ENCODE results near the gene TRIML1.
A peak's percentile ranks its signal among the peaks of the same experiment; 100 is the strongest.

The TRIML1 gene

GRCh38 chr4:188130355-188130754 lies 8.9 kb upstream of the TRIML1 start:
- Histone ChIP-seq H3K4ac (ENCODE audit: low read depth, low read length) (no peak overlapping the region), H3K27me3 (ENCODE audit: insufficient read depth, low read length) (no peaks in the 10 kb centered on the region), H3K9me3 (ENCODE audit: insufficient read depth, low read depth, low read length) (no peaks in the 10 kb centered on the region), H3K4me1 (ENCODE audit: control insufficient read depth in 1 of 2, insufficient read depth in 2 of 2, low read length in 2 of 2) (peaks cover 6 to 7% of the 10 kb centered on the region in 2 experiments), H3K18ac (ENCODE audit: low read length) (no peak overlapping the region), H4K8ac (ENCODE audit: low read depth, low read length) (no peak overlapping the region), H4K91ac (ENCODE audit: low read depth, low read length) (no peak overlapping the region), H2BK12ac (ENCODE audit: low read length) (no peak overlapping the region), H2AK5ac (ENCODE audit: low read length) (no peak overlapping the region), H3K23ac (ENCODE audit: low read length) (no peak overlapping the region), H3K79me1 (ENCODE audit: low read length) (peaks cover 5% of the 10 kb centered on the region), H3K36me3 (ENCODE audit: control insufficient read depth in 1 of 2, insufficient read depth in 2 of 2, low read length in 2 of 2) (no peaks in the 10 kb centered on the region), H3K14ac (ENCODE audit: low read length) (no peak overlapping the region), H2BK120ac (ENCODE audit: insufficient read depth, low read length, poor library complexity) (no peak overlapping the region), H4K12ac (ENCODE audit: low read depth, low read length) (no peak overlapping the region), H3K4me2 (ENCODE audit: low read length) (no peak overlapping the region), H3K9ac (ENCODE audit: low read length) (no peak overlapping the region), H2AFZ (ENCODE audit: insufficient read depth, low read length, poor library complexity) (no peak overlapping the region), H3K27ac (ENCODE audit: low read depth, low read length) (no peak overlapping the region), H3K79me2 (ENCODE audit: control insufficient read depth, insufficient read depth, low read length, poor library complexity) (no peaks in the 10 kb centered on the region), H2BK5ac (ENCODE audit: low read depth, low read length, poor library complexity) (no peak overlapping the region), H3K4me3 (ENCODE audit: low read depth, low read length) (no peak overlapping the region)
- no peak for DNase-seq
- WGBS (ENCODE audit: extremely low coverage, insufficient coverage, insufficient read length) = 100% methylated on average over 1 of the region's 4 CpGs

DNA sequence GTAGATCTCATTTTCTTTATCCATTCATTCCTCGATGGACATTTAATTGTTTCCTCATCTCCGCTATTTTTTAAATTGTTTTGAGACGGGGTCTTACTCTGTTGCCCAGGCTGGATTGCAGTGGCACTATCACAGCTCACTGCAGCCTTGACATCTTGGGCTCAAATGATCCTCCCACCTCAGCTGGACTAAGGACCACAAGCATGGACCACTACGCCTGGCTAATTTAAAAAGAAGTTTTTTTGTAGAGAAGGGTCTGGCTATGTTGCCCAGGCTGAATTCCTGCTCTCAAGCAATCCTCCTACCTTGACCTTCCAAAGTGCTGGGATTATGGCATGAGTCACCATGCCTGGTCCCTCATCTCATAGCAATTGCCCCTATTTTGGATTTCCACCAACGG lies 7.0 kb upstream of the TRIML1 start:
- Histone ChIP-seq H4K12ac (ENCODE audit: low read depth, low read length) (no peak overlapping the region), H3K79me1 (ENCODE audit: low read length) (peaks cover 5% of the 10 kb centered on the region), H3K79me2 (ENCODE audit: control insufficient read depth, insufficient read depth, low read length, poor library complexity) (no peaks in the 10 kb centered on the region), H3K23ac (ENCODE audit: low read length) (no peak overlapping the region), H3K4me3 (ENCODE audit: low read depth, low read length) (no peak overlapping the region), H3K36me3 (ENCODE audit: control insufficient read depth in 1 of 2, insufficient read depth in 2 of 2, low read length in 2 of 2) (no peaks in the 10 kb centered on the region), H2AFZ (ENCODE audit: insufficient read depth, low read length, poor library complexity) (no peak overlapping the region), H3K9ac (ENCODE audit: low read length) (no peak overlapping the region), H4K8ac (ENCODE audit: low read depth, low read length) (no peak overlapping the region), H3K4ac (ENCODE audit: low read depth, low read length) (no peak overlapping the region), H3K4me1 (ENCODE audit: control insufficient read depth in 1 of 2, insufficient read depth in 2 of 2, low read length in 2 of 2) (peaks cover 3% of the 10 kb centered on the region in 2 experiments), H3K27ac (ENCODE audit: low read depth, low read length) (no peak overlapping the region), H3K27me3 (ENCODE audit: insufficient read depth, low read length) (no peaks in the 10 kb centered on the region), H2BK5ac (ENCODE audit: low read depth, low read length, poor library complexity) (no peak overlapping the region), H3K14ac (ENCODE audit: low read length) (no peak overlapping the region), H3K4me2 (ENCODE audit: low read length) (no peak overlapping the region), H2AK5ac (ENCODE audit: low read length) (no peak overlapping the region), H3K18ac (ENCODE audit: low read length) (no peak overlapping the region), H2BK12ac (ENCODE audit: low read length) (no peak overlapping the region), H4K91ac (ENCODE audit: low read depth, low read length) (no peak overlapping the region), H3K9me3 (ENCODE audit: insufficient read depth, low read depth, low read length) (no peaks in the 10 kb centered on the region), H2BK120ac (ENCODE audit: insufficient read depth, low read length, poor library complexity) (no peak overlapping the region)
- no peak for DNase-seq
- no CpG with 5 or more reads among the region's 5 CpGs for WGBS (ENCODE audit: extremely low coverage, insufficient coverage, insufficient read length)

DNA sequence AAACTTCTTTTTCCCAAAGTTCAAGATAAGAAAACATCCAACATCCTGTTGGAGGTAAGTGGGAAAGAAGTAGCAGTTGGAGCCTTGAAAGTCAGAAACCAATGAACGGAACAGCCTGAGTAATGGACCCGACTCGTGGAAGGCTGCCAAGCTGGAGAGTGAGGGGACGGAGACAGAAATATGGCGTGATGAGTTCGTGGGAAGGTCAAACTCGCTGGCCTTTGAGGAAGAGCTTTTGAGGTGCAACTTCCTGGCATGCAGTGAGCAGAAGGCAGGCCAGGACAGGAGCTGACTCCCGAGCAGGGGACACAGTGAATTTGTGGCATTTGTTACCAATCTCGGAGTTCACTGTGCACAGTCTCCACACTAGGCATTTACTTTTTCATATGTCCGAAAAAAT lies 1.0 kb upstream of the TRIML1 start:
- no peak overlapping the region for H3K4me2 ChIP-seq (ENCODE audit: low read length)
- H3K79me1 ChIP-seq (ENCODE audit: low read length) = no peaks in the 10 kb centered on the region
- no peaks in the 10 kb centered on the region for H3K36me3 ChIP-seq (ENCODE audit: control insufficient read depth in 1 of 2, insufficient read depth in 2 of 2, low read length in 2 of 2)
- no peak overlapping the region for H3K27ac ChIP-seq (ENCODE audit: low read depth, low read length)
- H3K4ac ChIP-seq (ENCODE audit: low read depth, low read length) = no peak overlapping the region
- no peak overlapping the region for H4K8ac ChIP-seq (ENCODE audit: low read depth, low read length)
- no peak overlapping the region for H2BK12ac ChIP-seq (ENCODE audit: low read length)
- no peak overlapping the region for H3K18ac ChIP-seq (ENCODE audit: low read length)
- H3K9me3 ChIP-seq (ENCODE audit: insufficient read depth, low read depth, low read length) = peaks cover 2% of the 10 kb centered on the region
- H3K4me3 ChIP-seq (ENCODE audit: low read depth, low read length) = no peak overlapping the region
- no peak overlapping the region for H2BK5ac ChIP-seq (ENCODE audit: low read depth, low read length, poor library complexity)
- no peak for DNase-seq
- H3K23ac ChIP-seq (ENCODE audit: low read length) = no peak overlapping the region
- no peaks in the 10 kb centered on the region for H3K27me3 ChIP-seq (ENCODE audit: insufficient read depth, low read length)
- no CpG with 5 or more reads among the region's 10 CpGs for WGBS (ENCODE audit: extremely low coverage, insufficient coverage, insufficient read length)
- no peaks in the 10 kb centered on the region for H3K79me2 ChIP-seq (ENCODE audit: control insufficient read depth, insufficient read depth, low read length, poor library complexity)
- H2AK5ac ChIP-seq (ENCODE audit: low read length) = peak overlapping the region; percentile 53
- no peak overlapping the region for H4K12ac ChIP-seq (ENCODE audit: low read depth, low read length)
- no peak overlapping the region for H2AFZ ChIP-seq (ENCODE audit: insufficient read depth, low read length, poor library complexity)
- H4K91ac ChIP-seq (ENCODE audit: low read depth, low read length) = no peak overlapping the region
- no peak overlapping the region for H3K9ac ChIP-seq (ENCODE audit: low read length)
- H3K4me1 ChIP-seq (ENCODE audit: control insufficient read depth in 1 of 2, insufficient read depth in 2 of 2, low read length in 2 of 2) = peaks cover 0 to 7% of the 10 kb centered on the region in 2 experiments
- H3K14ac ChIP-seq (ENCODE audit: low read length) = no peak overlapping the region
- H2BK120ac ChIP-seq (ENCODE audit: insufficient read depth, low read length, poor library complexity) = no peak overlapping the region

- H3K27ac ChIP-seq (ENCODE audit: low read depth, low read length) = no peak overlapping the region
- no peak overlapping the region for H2AFZ ChIP-seq (ENCODE audit: insufficient read depth, low read length, poor library complexity)
- no peak overlapping the region for H2BK12ac ChIP-seq (ENCODE audit: low read length)
- no peak overlapping the region for H3K23ac ChIP-seq (ENCODE audit: low read length)
- H2BK5ac ChIP-seq (ENCODE audit: low read depth, low read length, poor library complexity) = no peak overlapping the region
- no peak overlapping the region for H3K9ac ChIP-seq (ENCODE audit: low read length)
- no CpG with 5 or more reads among the region's 19 CpGs for WGBS (ENCODE audit: extremely low coverage, insufficient coverage, insufficient read length)
- H2AK5ac ChIP-seq (ENCODE audit: low read length) = no peak overlapping the region
- no peak overlapping the region for H3K14ac ChIP-seq (ENCODE audit: low read length)
- H2BK120ac ChIP-seq (ENCODE audit: insufficient read depth, low read length, poor library complexity) = no peak overlapping the region
- no peak overlapping the region for H4K12ac ChIP-seq (ENCODE audit: low read depth, low read length)
- no peak overlapping the region for H3K4me3 ChIP-seq (ENCODE audit: low read depth, low read length)
- H3K27me3 ChIP-seq (ENCODE audit: insufficient read depth, low read length) = no peaks in the 10 kb centered on the region
- no peak overlapping the region for H3K18ac ChIP-seq (ENCODE audit: low read length)
- no peak for DNase-seq
- peaks cover 2% of the 10 kb centered on the region for H3K9me3 ChIP-seq (ENCODE audit: insufficient read depth, low read depth, low read length)
- no peaks in the 10 kb centered on the region for H3K79me1 ChIP-seq (ENCODE audit: low read length)
- no peak overlapping the region for H4K91ac ChIP-seq (ENCODE audit: low read depth, low read length)
- no peak overlapping the region for H3K4ac ChIP-seq (ENCODE audit: low read depth, low read length)
- no peaks in the 10 kb centered on the region for H3K79me2 ChIP-seq (ENCODE audit: control insufficient read depth, insufficient read depth, low read length, poor library complexity)
- no peaks in the 10 kb centered on the region for H3K36me3 ChIP-seq (ENCODE audit: control insufficient read depth in 1 of 2, insufficient read depth in 2 of 2, low read length in 2 of 2)
- H3K4me1 ChIP-seq (ENCODE audit: control insufficient read depth in 1 of 2, insufficient read depth in 2 of 2, low read length in 2 of 2) = peaks cover 6 to 12% of the 10 kb centered on the region in 2 experiments
- no peak overlapping the region for H4K8ac ChIP-seq (ENCODE audit: low read depth, low read length)
- no peak overlapping the region for H3K4me2 ChIP-seq (ENCODE audit: low read length)
Measured at GRCh38 chr4:188139671-188140070, 430 bp downstream of the TRIML1 start.
